ENCODE results near the gene ZNF624.

DNA sequence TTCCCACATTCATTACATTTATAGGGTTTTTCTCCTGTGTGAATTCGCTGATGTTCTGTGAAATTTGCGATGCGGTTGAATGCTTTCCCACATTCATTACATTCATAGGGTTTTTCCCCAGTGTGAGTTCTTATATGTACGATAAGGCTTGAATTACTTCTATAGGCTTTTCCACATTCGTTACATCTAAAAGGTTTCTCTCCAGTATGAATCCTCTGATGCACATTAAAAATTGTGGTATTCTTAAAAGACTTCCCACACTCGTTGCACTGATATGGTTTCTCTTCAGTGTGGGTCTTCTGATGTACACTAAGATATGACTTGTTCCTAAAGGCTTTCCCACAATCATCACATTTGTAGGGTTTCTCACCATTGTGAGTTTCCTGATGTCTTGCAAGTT is 30.4 kb downstream of the ZNF624 start:
- no peak for TF ChIP-seq CTCF (conservative IDR thresholded peaks at IDR 0.05; ENCODE audit: low read length)
- TF ChIP-seq EZH2phosphoT487 (IDR thresholded peaks at IDR 0.05; ENCODE audit: borderline replicate concordance, low read depth, low read length), result no peak

Data from OCI-LY7 (cell line).